ENCODE results near the gene DUSP22.
"Not testable (repeated sequence)": the region's sequence is repeated elsewhere in the genome, so short reads cannot be mapped to it uniquely, and the experiment has no call there.

Gene DUSP22

DNA sequence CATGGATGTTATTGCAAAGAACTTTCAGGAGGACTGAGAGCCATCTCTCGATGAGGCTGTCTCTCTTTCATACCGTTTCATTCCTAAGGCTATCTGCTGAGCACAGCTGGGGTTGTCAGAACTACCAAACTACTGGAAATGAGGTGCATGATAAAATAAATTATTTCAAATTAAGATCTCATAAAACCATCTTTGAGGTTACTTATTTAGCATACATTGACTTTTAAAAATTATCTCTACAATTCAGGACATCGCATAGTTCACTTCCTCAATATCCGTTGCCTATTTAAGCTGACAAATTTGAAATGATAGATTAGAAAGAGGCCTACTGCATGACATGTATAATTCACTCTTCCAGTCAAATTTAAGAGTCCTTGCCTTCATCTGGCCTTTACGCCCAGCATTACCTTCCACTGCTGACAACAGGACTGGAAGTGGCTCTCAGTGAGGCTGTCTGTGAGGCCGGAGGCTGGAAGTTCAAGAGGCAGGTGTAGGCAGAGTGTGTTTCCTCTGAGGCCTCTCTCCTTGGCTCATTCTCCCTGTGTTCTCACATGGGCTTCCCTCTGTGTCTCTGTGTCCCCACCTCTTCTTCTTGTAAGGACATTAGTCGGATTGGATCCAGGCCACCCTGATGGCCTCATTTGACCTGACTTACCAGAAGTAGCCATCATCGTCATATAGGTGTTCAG is 12.8 kb upstream of the DUSP22 start:
- no peak for DNase-seq (ENCODE audit: low read depth, low spot score)

GRCh38 chr6:280775-281468 is 11.4 kb upstream of the DUSP22 start:
- DNase-seq (ENCODE audit: low read depth, low spot score): no peak

DNA sequence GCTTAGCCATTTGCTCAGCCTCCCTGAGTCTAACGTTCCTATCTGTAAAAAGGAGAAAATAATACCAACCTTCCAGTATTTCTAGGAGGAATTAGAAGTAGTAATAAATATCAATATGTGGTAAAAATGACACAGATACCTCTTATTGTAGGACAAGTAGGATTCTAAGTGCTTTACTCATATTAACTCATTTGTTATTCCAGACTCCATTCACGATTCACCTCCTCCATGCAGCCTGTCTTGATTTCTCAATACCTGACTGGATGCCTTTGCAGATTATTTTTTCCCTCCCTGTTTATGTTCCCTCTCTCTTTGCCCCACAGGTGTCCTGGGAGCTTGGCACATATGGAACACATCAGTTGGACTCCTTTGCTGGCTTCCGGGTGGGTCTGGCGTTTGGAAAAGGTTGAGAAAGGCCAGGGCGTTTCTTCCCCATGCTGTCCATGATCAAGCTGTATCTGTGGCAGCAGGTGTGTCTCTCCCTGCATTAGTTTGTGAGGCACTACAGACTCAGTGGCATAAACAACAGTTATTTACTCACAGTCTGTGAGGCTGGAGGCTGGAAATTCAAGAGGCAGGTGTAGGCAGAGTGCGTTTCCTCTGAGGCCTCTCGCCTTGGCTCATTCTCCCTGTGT is 10.7 kb upstream of the DUSP22 start:
- no peak for DNase-seq (ENCODE audit: low read depth, low spot score)

DNA sequence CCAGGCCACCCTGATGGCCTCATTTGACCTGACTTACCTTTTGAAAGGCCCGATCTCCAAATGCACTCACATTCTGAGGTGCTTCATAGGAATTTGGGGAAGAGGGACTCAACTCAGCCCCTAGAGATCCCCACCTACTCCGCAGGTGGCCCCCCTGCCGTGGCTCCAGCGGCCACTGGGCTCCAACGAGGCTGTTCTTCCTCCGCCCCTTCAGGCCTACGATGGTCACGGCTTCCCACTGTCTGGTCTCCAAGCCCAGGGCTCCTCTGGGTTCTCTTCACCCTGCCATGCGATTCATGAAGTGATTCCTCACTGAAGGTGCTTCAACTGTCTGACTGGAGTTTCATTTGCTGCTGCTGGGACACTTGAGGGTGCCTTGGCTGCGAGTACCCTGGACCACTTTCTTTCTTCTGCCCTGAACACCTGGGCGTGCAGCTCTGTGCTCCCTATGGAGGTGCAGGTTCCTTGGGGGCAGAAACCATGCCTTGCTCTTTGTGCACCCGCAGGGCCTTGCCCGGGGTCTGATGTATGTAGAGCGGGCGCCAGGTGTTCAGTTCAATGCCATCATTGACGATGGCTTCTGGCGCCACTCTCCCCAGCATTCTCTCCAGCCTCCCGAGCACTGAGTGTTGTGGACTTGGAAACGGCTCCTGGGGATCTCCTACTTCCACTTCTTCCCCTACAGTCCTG is 10.0 kb upstream of the DUSP22 start:
- DNase-seq (ENCODE audit: low read depth, low spot score): no peak

- DNase-seq (ENCODE audit: low read depth, low spot score): no peak
Measured at GRCh38 chr6:282867-283416, 9.3 kb upstream of the DUSP22 start.

GRCh38 chr6:284486-284885 is 7.8 kb upstream of the DUSP22 start:
- DNase-seq (ENCODE audit: low read depth, low spot score): no peak

DNA sequence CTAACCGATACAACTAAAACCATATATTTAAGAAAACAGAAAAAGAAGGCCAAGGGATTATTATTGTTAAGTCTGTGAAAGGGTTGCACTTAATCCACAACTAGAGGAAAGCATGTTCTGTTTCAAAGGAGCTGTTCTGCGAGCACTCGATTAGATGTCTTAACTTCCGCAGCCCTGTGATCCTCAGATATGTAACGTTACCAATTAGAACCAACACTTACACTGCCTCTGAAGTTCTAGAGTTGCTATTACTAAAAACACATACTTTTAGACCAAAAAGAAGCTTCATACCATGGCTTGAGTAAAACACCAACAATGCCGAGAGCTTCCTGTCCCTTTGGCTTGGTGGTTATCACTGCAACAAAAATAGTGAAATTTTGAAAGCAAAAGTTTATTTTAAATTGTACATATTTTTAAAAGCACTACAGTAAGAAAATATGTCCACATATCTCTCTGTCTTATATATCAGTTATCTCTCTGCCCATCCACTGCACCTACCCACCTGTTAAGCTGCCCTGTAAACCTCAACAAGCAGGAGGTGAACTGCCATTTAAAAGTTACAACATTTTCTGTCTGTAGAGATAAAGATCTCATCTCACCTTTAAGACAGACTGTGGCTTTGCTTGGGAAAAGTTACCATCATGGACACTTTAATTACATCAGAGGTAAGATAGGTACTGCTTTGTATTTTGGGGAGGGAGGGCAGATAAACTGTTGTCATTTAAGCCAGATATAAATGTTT is 7.1 kb upstream of the DUSP22 start:
- DNase-seq (ENCODE audit: low read depth, low spot score): no peak

- not testable (repeated sequence) for DNase-seq (ENCODE audit: low read depth, low spot score)
Measured at GRCh38 chr6:285902-286301, 6.4 kb upstream of the DUSP22 start.

DNA sequence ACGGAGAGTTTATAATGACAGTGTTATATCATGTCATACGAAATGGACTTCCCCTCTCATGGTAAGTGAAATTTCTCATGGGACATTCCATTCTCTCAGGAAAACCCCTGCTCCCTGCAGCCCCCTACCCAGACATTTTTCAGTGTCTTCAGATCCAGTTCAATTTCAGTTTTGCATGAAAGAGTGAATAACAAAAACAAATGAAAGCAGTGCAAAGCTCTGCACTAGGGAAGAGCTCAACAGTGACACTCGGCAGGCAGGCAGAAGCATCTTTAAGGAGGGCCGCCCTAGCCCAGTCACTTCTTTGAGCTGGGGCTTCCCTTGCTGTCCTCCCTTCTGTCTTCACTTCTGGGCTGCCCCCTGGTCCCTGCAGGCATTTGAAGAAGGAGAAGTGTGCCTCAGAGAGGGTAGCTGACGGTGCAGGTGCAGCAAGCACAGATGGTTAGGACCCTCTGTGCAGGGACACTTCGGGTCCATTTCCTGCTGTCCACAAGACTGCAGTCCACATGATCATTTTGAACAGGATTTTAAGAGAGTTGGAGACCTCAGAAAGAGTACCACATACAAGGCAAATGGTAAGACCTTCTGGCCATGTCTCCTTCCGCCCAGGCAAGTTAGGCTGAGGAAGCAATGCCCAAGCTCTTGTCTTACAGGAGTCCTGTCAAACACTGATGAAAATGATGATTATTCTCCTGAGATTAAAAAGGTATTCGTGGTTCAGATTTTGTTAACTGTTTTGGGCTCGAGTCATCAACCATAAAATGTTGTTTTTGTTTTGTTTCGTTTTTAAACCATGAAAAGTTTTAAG is 5.4 kb upstream of the DUSP22 start:
- no peak for DNase-seq (ENCODE audit: low read depth, low spot score)

DNA sequence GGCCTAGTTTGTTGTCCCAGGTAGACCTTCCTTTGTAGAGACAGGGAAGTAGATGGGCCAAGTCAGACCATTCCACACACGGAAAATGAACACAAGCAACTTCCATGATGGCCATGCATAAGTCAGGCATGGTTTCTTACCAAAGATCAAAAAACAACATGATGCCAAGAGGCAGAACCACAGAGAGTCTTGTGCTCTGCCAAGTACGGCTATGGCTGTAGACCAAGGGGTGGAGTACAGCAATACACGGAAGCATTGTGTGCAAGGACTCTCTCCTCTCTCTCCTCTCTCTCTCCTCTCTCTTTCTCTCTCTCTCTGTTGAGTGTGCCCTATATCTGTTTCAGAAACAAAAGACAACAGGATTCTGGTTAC is 4.8 kb upstream of the DUSP22 start:
- DNase-seq (ENCODE audit: low read depth, low spot score): no peak

DNA sequence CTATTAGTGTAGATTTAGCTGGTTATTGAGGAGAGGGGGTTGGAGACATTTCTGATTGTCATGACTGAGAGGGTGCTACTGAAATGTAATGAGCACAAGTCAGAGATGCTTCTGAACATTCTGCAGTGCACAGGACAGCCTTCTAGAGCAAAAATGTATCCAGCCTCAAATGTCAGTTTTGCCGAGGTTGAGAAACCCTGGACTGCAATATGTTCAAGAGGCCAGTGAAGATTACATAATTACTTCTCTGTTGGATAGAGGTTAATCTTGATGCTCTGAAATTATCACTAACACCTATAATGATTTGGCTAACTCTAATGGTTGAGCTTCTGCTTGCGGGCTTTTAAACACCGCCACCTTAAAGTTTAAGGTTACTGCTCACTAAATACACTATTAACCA is 3.4 kb upstream of the DUSP22 start:
- no peak for DNase-seq (ENCODE audit: low read depth, low spot score)

GRCh38 chr6:290111-290922 is 2.0 kb upstream of the DUSP22 start:
- DNase-seq (ENCODE audit: low read depth, low spot score): no peak

DNA sequence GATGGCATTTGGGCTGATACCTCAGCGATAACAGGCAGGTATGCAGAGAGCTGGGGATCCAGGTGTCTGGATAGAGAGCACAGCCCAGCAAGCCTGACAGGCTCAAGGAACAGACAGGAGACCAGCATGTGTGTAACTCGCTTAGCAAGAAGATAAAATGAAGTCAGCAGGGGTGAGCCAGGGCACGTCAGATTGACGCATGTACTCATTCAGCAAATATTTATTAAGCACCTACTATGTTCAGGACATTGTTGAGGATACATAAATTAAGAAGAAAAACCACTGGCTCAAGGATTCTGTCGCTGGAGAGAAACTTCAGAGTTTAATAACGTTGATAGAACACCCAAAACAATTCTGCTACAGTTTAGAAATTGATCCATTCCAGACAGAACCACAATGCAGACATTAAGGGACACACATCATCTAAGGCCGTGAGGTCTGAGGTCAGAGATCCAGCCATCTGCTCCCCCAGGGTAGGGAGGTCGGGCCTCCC is 1.0 kb upstream of the DUSP22 start:
- DNase-seq (ENCODE audit: low read depth, low spot score): no peak

DNA sequence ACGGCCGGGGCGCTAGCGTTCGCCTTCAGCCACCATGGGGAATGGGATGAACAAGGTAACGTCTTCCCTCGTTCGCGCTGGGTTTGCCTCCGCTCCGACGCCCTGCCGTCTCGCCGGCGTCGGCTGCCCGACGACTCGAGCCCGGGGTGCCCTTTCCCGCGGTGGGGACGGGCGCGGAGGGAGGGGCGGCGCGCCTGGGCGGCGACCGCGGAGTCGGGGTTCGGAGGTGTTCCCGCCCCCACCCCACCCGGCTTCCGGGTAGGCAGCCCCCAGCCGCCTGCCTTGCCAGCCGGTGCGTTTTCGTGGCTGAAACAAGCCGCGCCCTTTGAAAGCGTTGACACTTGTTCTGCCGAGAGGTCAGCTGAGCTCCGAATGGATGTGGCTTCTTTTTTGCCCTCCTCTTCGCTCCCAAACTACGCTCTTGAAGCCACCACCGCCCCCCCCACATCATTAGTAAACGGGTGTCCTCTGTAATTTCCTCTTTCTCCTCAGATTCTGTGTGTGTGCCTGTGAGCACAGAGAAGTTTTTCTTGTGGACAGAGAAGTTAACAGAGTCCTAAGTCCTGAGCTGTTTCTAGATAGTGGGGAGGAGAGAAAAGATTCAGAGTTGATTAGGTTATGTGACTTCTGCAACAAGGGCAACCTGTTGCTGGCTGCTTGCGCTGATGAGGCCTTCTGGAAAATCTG is 362 bp downstream of the DUSP22 start:
- DNase-seq (ENCODE audit: low read depth, low spot score): no peak

DNA sequence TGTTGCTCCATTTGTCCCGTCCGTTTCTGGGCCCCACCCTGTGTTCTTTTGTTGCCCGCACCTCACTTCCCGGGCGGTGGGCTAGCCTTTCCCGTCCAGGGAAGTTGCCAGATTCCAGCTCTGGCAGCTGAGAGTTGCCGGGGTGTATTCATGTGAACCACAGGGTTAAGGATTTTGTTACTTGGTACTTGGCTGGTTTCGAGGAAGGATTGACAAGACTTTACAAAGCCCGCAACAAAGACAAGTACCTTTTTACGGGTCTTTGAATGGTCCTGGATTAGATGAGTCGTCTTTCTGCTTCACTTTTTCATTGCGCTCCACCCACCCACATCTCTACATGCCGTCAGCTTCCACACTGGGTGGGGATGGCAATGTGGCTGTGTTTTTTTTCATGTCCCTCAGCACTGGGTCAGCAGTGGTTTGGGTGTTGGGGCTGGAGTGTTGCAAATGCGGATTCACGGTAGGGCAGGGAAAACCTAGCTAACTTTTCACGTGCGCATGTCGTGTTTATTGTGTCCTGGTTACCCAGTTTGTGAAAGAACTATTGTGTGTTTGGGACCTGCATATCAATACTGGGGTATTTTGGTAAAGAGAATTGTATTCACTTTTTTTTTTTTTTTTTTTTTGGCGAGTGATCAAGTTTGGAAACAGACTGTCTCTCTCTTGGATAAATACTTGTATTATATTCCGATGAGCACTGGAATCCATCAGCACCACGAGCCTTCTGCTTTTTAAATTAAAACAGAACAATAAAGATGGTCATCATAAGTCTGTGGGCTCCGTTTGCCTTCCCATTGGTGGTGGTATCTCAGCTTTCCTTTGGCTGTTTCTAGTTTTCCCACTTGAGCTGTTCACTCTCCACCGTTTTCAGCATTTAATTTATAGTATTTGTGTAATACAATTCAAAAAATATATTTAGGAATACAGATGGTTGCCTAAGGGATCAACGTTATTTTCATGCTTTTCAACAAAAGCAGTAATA is 1.2 kb downstream of the DUSP22 start:
- no peak for DNase-seq (ENCODE audit: low read depth, low spot score)

- DNase-seq (ENCODE audit: low read depth, low spot score): no peak
Measured at GRCh38 chr6:294656-295565, 2.6 kb downstream of the DUSP22 start.

All from activated naive CD8-positive, alpha-beta T cell treated with anti-CD3 and anti-CD28 coated beads, Interleukin-2, amount 50 U/mL, for 16 hours (primary cell).